ENCODE data around the gene MAD2L2.

MAD2L2 gene

GRCh38 chr1:11705596-11705995 lies 24.6 kb upstream of the MAD2L2 start:
- DNase-seq = no peak

GRCh38 chr1:11704691-11705475 lies 23.9 kb upstream of the MAD2L2 start:
- no peak for DNase-seq

GRCh38 chr1:11704194-11704529 lies 23.2 kb upstream of the MAD2L2 start:
- peak in 2 of 58 donors; percentile 6 to 7 for DNase-seq

- DNase-seq = no peak
Measured at GRCh38 chr1:11703357-11704193, 22.6 kb upstream of the MAD2L2 start.

GRCh38 chr1:11701981-11702803 lies 21.2 kb upstream of the MAD2L2 start:
- no peak for DNase-seq

GRCh38 chr1:11701551-11701961 lies 20.6 kb upstream of the MAD2L2 start:
- peak; percentile 24 to 94 (median 81) for DNase-seq

GRCh38 chr1:11700601-11701467 lies 19.9 kb upstream of the MAD2L2 start:
- peak in 4 of 58 donors; percentile 14 to 57 (median 36) for DNase-seq

GRCh38 chr1:11697893-11698210 lies 16.9 kb upstream of the MAD2L2 start:
- no peak for DNase-seq

GRCh38 chr1:11697188-11697892 lies 16.4 kb upstream of the MAD2L2 start:
- DNase-seq = no peak

- DNase-seq = no peak
Measured at GRCh38 chr1:11695861-11696260, 14.9 kb upstream of the MAD2L2 start.

GRCh38 chr1:11693917-11694316 lies 13.0 kb upstream of the MAD2L2 start:
- DNase-seq = no peak

- peak in 18 of 58 donors; percentile 4 to 50 (median 18) for DNase-seq
Measured at GRCh38 chr1:11693024-11693590, 12.2 kb upstream of the MAD2L2 start.

- DNase-seq = peak in 1 of 58 donors; percentile 55
Measured at GRCh38 chr1:11691928-11692711, 11.2 kb upstream of the MAD2L2 start.

GRCh38 chr1:11691302-11691914 lies 10.5 kb upstream of the MAD2L2 start, which contains the start of gene DRAXIN:
TSS of gene DRAXIN (plus strand) at chr1:11691710. CDS start at chr1:11706259, 14,549 bp downstream.
- peak in 2 of 58 donors; percentile 36 to 55 for DNase-seq

GRCh38 chr1:11690397-11691301 lies 9.7 kb upstream of the MAD2L2 start:
- DNase-seq = no peak

GRCh38 chr1:11688506-11688905 lies 7.6 kb upstream of the MAD2L2 start:
- no peak for DNase-seq

- DNase-seq = no peak
Measured at GRCh38 chr1:11685210-11685752, 4.3 kb upstream of the MAD2L2 start.

Data from anterior cingulate cortex (tissue), 58 donors.